Cerebellar nuclear complex (tissue), 1 donor: ENCODE measurements around the gene LEPROT.

Experiments used
- DNase-seq, 2 experiments: peaks; one replicate each; lab custom pipeline; 2025; lab: John Stamatoyannopoulos, UW

LEPROT gene

GRCh38 chr1:65477414-65478378 lies 57.2 kb downstream of the LEPROT start:
- DNase-seq = no peak

DNA sequence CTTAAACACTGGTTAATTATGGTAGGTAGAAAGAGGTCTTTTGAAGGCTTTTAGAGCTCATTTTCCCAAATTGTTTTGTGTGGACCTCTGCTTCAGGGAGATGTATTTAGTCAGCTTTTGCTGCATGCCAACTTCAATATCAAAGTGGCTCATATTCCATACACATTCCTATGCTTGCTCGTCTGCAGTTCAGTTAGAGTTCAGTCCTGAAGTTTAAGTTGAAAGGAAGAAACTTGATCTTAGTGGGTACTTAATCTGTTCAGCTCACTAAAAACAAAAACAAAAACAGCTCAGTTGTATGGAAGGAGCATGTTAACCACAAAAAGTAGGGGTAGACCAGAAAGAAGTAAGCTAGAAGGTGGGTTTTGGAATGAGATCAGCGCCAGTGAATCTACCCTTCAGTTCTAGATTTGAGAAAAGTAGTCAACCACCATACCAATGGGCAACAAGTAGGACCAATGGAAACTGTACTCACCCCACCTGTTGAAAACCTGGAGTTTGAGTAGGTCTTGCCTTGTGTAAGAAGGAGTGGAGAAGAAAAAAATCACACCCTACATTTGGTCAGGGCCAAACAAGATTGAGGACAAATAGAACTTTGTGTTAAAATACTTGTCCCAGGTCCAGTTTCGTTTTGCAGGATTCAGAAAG lies 58.0 kb downstream of the LEPROT start:
- DNase-seq = no peak

- no peak for DNase-seq
These were observed 59.2 kb downstream of the LEPROT start for GRCh38 chr1:65479554-65480204.

DNA sequence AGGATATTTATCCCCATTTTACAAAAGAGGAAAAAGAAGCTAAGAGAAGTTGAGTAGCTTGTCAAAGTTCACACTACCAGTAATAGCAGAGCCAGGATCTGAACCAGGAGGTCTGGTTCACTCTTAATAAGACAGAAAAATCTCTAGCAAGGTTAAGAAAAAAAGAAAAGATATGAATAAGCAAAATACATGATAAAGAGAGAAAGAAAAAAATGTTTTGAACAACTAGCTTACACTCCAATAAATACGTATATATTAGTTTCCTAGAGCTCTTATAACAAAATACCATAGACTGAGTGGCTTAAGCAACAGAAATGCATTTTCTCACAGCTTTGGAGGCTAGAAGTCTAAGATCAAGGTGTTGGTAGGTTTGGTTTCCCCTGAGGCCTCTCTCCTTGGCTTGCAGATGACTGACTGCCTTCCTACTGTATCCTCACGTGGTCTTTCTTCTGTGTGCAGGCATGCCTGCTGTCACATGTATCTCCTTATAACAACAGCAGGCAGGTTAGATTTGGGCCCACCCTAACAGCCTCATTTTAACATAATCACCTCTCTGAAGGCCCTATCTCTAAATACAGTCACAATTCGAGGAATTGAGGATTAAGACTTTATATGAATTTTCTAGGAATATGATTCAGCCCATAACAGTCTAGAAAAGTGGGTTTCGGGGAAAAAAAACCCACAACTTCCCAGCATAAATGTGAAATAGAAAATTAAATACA lies 60.4 kb downstream of the LEPROT start:
- DNase-seq = no peak

DNA sequence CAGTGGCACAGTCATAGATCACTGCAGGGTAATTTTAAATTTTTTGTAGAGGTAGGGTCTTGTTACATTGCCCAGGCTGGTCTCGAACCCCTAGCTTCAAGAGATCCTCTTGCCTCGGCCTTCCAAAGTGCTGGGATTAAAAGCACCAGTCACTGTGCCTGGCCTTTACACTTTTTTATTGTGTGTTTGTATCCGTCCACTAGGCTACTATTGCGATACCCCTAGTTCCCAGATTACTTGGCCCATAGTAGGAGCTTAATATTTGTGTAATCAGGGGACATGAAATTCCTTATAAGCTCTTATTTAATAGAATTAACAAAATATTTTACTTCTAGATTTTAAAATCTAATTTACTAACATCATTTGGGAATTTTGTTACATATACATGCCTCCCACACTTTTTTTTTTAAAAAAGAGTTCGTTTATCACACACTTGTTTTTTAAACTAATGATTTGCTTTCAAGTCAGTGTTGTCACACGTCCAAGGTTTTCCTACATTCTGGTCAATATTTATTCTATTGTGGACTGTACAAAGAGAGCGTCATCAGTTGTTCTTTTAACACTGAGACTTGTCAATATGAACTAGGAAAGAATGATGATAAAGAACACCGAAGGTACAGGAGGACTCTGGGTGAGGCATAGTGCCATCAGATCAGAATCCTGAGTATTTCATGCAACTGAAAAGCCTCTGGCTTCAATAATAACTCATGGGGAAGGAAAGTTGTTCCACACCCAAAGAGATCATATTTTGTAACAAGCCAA lies 63.7 kb downstream of the LEPROT start:
- DNase-seq = no peak
